Astrocyte of the spinal cord (primary cell): Measurements from ENCODE around the gene OR13J1.

ENCODE experiments used
- DNase-seq: peaks from one replicate; pipeline ENCODE4 v3.0.0; 2011; ENCODE audit warnings: low read depth, low spot score
- H3K4me3 ChIP-seq: 2 replicates; pipeline ENCODE4 v1.5.1; 2011; ENCODE audit warnings: low read depth, mild to moderate bottlenecking, low read length, moderate library complexity
- in situ Hi-C: cut with HindIII; loops from 2 replicates; pipeline ENCODE4 v1.10.0; 2017; ENCODE audit warnings: low sequenced_read_pairs
- TF ChIP-seq, protein P1 (sequence below): IDR thresholded peaks from 2 replicates; pipeline ENCODE4 v1.5.1; 2012; ENCODE audit warnings: low read depth, mild to moderate bottlenecking, low read length, inconsistent platforms

Gene OR13J1

DNA sequence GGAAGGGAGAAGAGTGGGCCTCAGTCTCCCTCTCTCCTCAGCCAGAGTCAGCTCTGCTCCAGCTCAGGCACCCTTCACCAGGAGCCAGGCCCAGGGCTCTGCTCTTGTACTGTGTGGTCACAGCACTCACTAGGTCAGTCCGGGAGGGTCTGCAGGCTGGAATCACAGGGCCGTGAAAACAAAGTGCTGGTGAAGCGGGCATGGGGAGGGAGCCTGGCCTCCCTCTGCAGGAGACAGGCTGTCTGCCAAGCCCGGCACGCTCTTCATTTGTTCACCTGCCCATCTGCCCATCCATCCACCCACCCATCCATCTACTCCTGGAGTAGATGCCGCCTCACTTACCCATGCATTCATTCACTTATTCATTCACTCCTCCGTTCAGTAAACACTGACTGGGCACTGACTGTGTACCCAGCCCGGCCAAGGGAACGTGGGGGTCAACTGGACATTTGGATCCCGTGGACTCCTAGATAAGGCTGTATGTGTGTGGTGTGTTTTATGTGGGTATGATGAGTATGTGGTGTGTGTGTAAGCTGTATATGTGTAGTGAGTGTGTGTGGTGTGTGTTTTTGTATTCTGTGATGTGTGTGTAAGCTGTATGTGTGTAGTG is 42.7 kb upstream of the OR13J1 start:
- no peak for DNase-seq
- H3K4me3 ChIP-seq, result no peak overlapping the region
- in situ Hi-C loops, result no loop called here
- TF ChIP-seq, protein P1, sequence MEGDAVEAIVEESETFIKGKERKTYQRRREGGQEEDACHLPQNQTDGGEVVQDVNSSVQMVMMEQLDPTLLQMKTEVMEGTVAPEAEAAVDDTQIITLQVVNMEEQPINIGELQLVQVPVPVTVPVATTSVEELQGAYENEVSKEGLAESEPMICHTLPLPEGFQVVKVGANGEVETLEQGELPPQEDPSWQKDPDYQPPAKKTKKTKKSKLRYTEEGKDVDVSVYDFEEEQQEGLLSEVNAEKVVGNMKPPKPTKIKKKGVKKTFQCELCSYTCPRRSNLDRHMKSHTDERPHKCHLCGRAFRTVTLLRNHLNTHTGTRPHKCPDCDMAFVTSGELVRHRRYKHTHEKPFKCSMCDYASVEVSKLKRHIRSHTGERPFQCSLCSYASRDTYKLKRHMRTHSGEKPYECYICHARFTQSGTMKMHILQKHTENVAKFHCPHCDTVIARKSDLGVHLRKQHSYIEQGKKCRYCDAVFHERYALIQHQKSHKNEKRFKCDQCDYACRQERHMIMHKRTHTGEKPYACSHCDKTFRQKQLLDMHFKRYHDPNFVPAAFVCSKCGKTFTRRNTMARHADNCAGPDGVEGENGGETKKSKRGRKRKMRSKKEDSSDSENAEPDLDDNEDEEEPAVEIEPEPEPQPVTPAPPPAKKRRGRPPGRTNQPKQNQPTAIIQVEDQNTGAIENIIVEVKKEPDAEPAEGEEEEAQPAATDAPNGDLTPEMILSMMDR, result no peak

DNA sequence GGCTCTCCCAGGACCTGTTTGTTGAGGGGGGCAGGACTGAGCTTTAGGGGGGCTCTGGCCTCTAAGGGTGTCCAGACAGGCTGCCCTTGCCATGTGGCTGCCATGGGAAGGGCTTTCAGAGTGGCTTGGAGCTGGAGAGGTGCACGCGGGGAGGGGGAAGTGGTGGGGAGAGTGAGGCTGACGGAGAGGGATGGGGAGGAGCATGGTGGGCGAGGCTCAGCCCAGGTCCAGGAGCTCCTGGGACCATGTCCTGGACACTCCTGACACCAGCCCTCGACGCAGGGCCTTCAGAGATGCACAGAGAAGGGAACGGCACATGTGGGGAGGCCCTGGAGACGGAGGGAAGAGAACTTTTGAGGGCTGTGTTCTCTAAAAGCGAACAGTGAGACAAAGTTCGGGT is 41.5 kb upstream of the OR13J1 start:
- in situ Hi-C loops, result no loop called here

GRCh38 chr9:35910613-35911359 is 40.6 kb upstream of the OR13J1 start:
- in situ Hi-C loops, result no loop called here
- H3K4me3 ChIP-seq, result no peak overlapping the region
- peak; percentile 72 for DNase-seq
- TF ChIP-seq, protein P1, result peak; percentile 62

More for the DNA sequence above, 41.5 kb upstream of the OR13J1 start:
- TF ChIP-seq, protein P1, result no peak
- no peak for DNase-seq
- H3K4me3 ChIP-seq, result no peak overlapping the region

DNA sequence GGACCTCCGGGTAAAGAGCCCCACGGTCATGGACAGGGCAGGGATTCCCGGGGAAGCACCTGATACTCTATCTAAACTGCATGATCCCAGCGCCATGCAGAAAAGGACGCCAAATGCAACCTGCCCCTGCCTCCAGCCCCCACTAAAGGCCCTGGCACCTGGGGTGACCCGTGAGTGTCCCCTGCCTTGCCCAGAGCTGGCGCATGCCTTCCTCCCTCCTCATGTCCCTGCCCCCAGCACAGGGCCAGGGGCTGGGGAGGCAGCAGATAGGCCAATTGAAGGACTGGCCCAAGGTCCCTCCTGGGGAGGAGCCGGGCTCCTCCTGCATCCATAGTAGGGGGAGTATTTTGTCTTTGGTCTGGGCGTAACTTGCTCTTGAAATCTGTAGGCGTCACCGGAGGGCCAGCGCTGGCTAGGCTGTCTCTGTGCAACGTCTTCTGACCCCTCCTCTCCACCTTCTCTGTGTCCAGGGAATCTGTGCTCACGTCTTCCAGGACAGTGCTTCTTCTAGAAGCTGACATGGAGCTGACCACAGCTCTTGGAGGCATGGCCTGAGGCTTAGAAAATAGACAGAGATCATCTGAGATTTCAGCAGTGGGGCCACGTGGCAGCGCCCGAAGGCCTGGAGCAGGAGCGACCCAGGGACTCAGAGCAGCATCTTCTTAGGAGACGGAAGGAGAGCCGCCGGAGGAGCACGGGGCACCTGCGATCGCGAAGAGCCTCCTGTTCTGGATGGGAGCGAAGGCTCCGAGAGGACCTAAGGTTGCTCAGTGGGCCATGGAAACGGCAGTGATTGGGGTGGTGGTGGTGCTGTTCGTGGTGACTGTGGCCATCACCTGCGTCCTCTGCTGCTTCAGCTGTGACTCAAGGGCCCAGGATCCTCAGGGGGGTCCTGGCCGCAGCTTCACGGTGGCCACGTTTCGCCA is 39.7 kb upstream of the OR13J1 start:
- TF ChIP-seq, protein P1, result no peak
- H3K4me3 ChIP-seq, result no peak overlapping the region
- in situ Hi-C loops, result no loop called here
- no peak for DNase-seq

DNA sequence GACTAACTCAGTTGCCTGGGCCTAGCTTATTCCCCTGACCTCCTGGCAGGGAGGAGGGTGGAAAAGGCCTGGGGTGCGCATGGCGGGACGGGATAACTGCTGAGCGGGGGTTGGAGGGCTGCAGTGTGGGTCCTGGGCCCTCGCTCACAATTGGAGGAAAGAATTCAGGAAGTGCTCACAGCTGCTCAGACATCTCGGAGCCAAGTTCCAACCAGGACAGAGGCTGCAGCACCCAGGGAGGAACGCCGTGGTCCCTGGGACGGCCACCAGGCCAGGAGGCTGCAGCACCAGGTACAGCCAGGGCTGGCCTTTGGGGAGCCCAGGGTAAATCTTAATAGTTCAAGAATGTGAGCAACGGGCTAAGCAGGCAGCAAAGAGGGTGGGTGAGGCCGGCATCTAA is 39.1 kb upstream of the OR13J1 start, which contains the start of gene SPAAR:
Gene SPAAR (plus strand): TSS at position 217 of the 400 bp plus-strand sequence. CDS start 974 bp downstream, outside the sequence.
- no peak for DNase-seq
- H3K4me3 ChIP-seq, result no peak within 1 kb of the TSS
- in situ Hi-C loops, result no loop called here
- TF ChIP-seq, protein P1, result no peak

GRCh38 chr9:35908504-35909125 is 38.4 kb upstream of the OR13J1 start:
- no peak for DNase-seq
- no peak overlapping the region for H3K4me3 ChIP-seq
- TF ChIP-seq, protein P1, result no peak
- in situ Hi-C loops, result no loop called here
